ENCODE results near the gene GTF3C4. TPM values are rescaled to one million over a fixed set of nuclear protein-coding genes. Genes with fewer than 3 reads are reported as not detected.

Gene GTF3C4
- total and polyA plus RNA-seq, 2 of the 13 experiments (the other 11 are each of a cell fraction or from before 2014, with no cell fraction given): 2.6 to 12.9 TPM

GRCh38 chr9:132669698-132670456 is 387 bp upstream of the GTF3C4 start, which contains the start of gene DDX31 (continued):
- peak; percentile 90 for TF ChIP-seq SATB2 (CRISPR knock-in tag; IDR thresholded peaks at IDR 0.05)
- no peak; the same call in 1 of the 2 replicates for TF ChIP-seq GPN1 (CRISPR knock-in tag; IDR thresholded peaks at IDR 0.05; ENCODE audit: borderline replicate concordance)
- no peak for TF ChIP-seq POLR2AphosphoS2 (IDR thresholded peaks at IDR 0.05; ENCODE audit: low read depth, low read length)
- peak; percentile 97; the same call in 1 of the 2 replicates for TF ChIP-seq ZNF598 (CRISPR knock-in tag; IDR thresholded peaks at IDR 0.05; ENCODE audit: borderline replicate concordance)
- peak; percentile 66 for TF ChIP-seq SP2 (CRISPR knock-in tag; IDR thresholded peaks at IDR 0.05)
- TF ChIP-seq FOXK1 (CRISPR knock-in tag; IDR thresholded peaks at IDR 0.05; ENCODE audit: borderline replicate concordance, low read depth): no peak; the same call in 1 of the 2 replicates
- peak; percentile 46 for TF ChIP-seq USF2 (IDR thresholded peaks at IDR 0.05; ENCODE audit: low read depth, low read length)
- peak; percentile 87 for TF ChIP-seq USF2 (CRISPR knock-in tag; IDR thresholded peaks at IDR 0.05; ENCODE audit: borderline replicate concordance)
- TF ChIP-seq ZNF512 (CRISPR knock-in tag; IDR thresholded peaks at IDR 0.05): peak; percentile 86; the same call in 1 of the 2 replicates
- peak; percentile 90; the same call in 1 of the 2 replicates for TF ChIP-seq NFAT5 (CRISPR knock-in tag; IDR thresholded peaks at IDR 0.05)
- TF ChIP-seq MATR3 (CRISPR knock-in tag; IDR thresholded peaks at IDR 0.05): no peak
- TF ChIP-seq ZBTB38 (CRISPR knock-in tag; IDR thresholded peaks at IDR 0.05): no peak
- no peak for TF ChIP-seq NR2F6 (IDR thresholded peaks at IDR 0.05)
- TF ChIP-seq NR2F6 (CRISPR knock-in tag; IDR thresholded peaks at IDR 0.05): no peak; the same call in 1 of the 2 replicates
- TF ChIP-seq ZNF10 (CRISPR knock-in tag; IDR thresholded peaks at IDR 0.05; ENCODE audit: borderline replicate concordance, low read depth): peak; percentile 51; the same call in 1 of the 2 replicates
- TF ChIP-seq ZNF615 (CRISPR knock-in tag; IDR thresholded peaks at IDR 0.05; ENCODE audit: borderline replicate concordance): peak; percentile 54
- no peak for TF ChIP-seq SP140L (CRISPR knock-in tag; IDR thresholded peaks at IDR 0.05; ENCODE audit: borderline replicate concordance)
- TF ChIP-seq DNMT1 (CRISPR knock-in tag; IDR thresholded peaks at IDR 0.05): no peak; the same call in 1 of the 2 replicates
- peak; percentile 99 for TF ChIP-seq ZNF776 (CRISPR knock-in tag; IDR thresholded peaks at IDR 0.05)
- TF ChIP-seq SKI (IDR thresholded peaks at IDR 0.05; ENCODE audit: partially characterized antibody): peak; percentile 11
- TF ChIP-seq RARA (CRISPR knock-in tag; IDR thresholded peaks at IDR 0.05): peak; percentile 30; the same call in 1 of the 2 replicates
- TF ChIP-seq ZNF253 (CRISPR knock-in tag; IDR thresholded peaks at IDR 0.05; ENCODE audit: borderline replicate concordance): peak; percentile 85
